Trophoblast cell (in vitro differentiated cells and primary cell): ENCODE results near the gene CLMN.

ENCODE experiments used
- DNase-seq, 2 donors: peaks; one replicate each; pipeline ENCODE4 v3.0.0-alpha.2; 2016
- H2AFZ ChIP-seq: 2 replicates; pipeline ENCODE4 v1.6.1; 2013; ENCODE audit warnings: low read length, moderate library complexity, mild to moderate bottlenecking; ENCODE audit not compliant: insufficient read depth, poor library complexity
- H2AK5ac ChIP-seq: 2 replicates; pipeline ENCODE4 v1.6.1; 2013; ENCODE audit warnings: mild to moderate bottlenecking, low read length
- H2BK120ac ChIP-seq: 2 replicates; pipeline ENCODE4 v1.6.1; 2013; ENCODE audit warnings: low read length, mild to moderate bottlenecking, moderate library complexity; ENCODE audit not compliant: insufficient read depth, poor library complexity
- H2BK12ac ChIP-seq: 2 replicates; pipeline ENCODE4 v1.6.1; 2013; ENCODE audit warnings: mild to moderate bottlenecking, low read length, moderate library complexity
- H2BK5ac ChIP-seq: 2 replicates; pipeline ENCODE4 v1.6.1; 2013; ENCODE audit warnings: low read length, low read depth, moderate library complexity, mild to moderate bottlenecking; ENCODE audit not compliant: poor library complexity
- H3K14ac ChIP-seq: 2 replicates; pipeline ENCODE4 v1.6.1; 2013; ENCODE audit warnings: mild to moderate bottlenecking, low read length
- H3K18ac ChIP-seq: 2 replicates; pipeline ENCODE4 v1.6.1; 2013; ENCODE audit warnings: mild to moderate bottlenecking, low read length
- H3K23ac ChIP-seq: 2 replicates; pipeline ENCODE4 v1.6.1; 2013; ENCODE audit warnings: low read length
- H3K27ac ChIP-seq: 2 replicates; pipeline ENCODE4 v1.5.1; 2013; ENCODE audit warnings: low read depth, mild to moderate bottlenecking, inconsistent platforms, low read length, moderate library complexity
- H3K27me3 ChIP-seq: 2 replicates; pipeline ENCODE4 v1.6.1; 2013; ENCODE audit warnings: inconsistent platforms, mild to moderate bottlenecking, low read length, moderate library complexity; ENCODE audit not compliant: insufficient read depth
- H3K36me3 ChIP-seq, 2 experiments: 1 replicate in 1 of 2; 2 replicates in 1 of 2; pipeline ENCODE4 v1.6.1; 2013; ENCODE audit warnings: low read length in 2 of 2, mild to moderate bottlenecking in 2 of 2, moderate library complexity in 1 of 2; ENCODE audit not compliant: insufficient read depth in 2 of 2, control insufficient read depth in 1 of 2
- H3K4ac ChIP-seq: 2 replicates; pipeline ENCODE4 v1.6.1; 2013; ENCODE audit warnings: low read depth, mild to moderate bottlenecking, low read length, moderate library complexity
- H3K4me1 ChIP-seq, 2 experiments: 1 replicate in 1 of 2; 2 replicates in 1 of 2; pipeline ENCODE4 v1.6.1; 2013; ENCODE audit warnings: low read length in 2 of 2, mild to moderate bottlenecking in 2 of 2, moderate library complexity in 1 of 2; ENCODE audit not compliant: insufficient read depth in 2 of 2, control insufficient read depth in 1 of 2
- H3K4me2 ChIP-seq: 2 replicates; pipeline ENCODE4 v1.6.1; 2013; ENCODE audit warnings: inconsistent platforms, mild to moderate bottlenecking, low read length, moderate library complexity
- H3K4me3 ChIP-seq: 2 replicates; pipeline ENCODE4 v1.5.1; 2013; ENCODE audit warnings: mild to moderate bottlenecking, low read depth, low read length, inconsistent platforms
- H3K79me1 ChIP-seq: one replicate; pipeline ENCODE4 v1.6.1; 2013; ENCODE audit warnings: low read length
- H3K79me2 ChIP-seq: 2 replicates; pipeline ENCODE4 v1.6.1; 2013; ENCODE audit warnings: low read length, mild to moderate bottlenecking; ENCODE audit not compliant: control insufficient read depth, insufficient read depth, poor library complexity
- H3K9ac ChIP-seq: 2 replicates; pipeline ENCODE4 v1.6.1; 2013; ENCODE audit warnings: mild to moderate bottlenecking, low read length
- H3K9me3 ChIP-seq: 2 replicates; pipeline ENCODE4 v1.6.1; 2013; ENCODE audit warnings: low read depth, mild to moderate bottlenecking, control low read depth, inconsistent platforms, low read length; ENCODE audit not compliant: insufficient read depth
- H4K12ac ChIP-seq: 2 replicates; pipeline ENCODE4 v1.6.1; 2013; ENCODE audit warnings: low read depth, mild to moderate bottlenecking, low read length, moderate library complexity
- H4K8ac ChIP-seq: 2 replicates; pipeline ENCODE4 v1.6.1; 2013; ENCODE audit warnings: low read depth, mild to moderate bottlenecking, low read length, moderate library complexity
- H4K91ac ChIP-seq: one replicate; pipeline ENCODE4 v1.6.1; 2013; ENCODE audit warnings: low read depth, mild to moderate bottlenecking, low read length, moderate library complexity
- WGBS: extraction: QIAGEN DNeasy Blood & Tissue Kit; methylation state at CpG from one replicate; pipeline ENCODE4 v1.1.7; 2013; ENCODE audit warnings: missing lambda C conversion rate; ENCODE audit not compliant: insufficient read length, insufficient coverage; ENCODE audit errors: extremely low coverage; 5-methylcytosine and 5-hydroxymethylcytosine counted together

The CLMN gene

GRCh38 chr14:95190346-95190840, 129.3 kb downstream of the CLMN start:
- WGBS: no CpG with 5 or more reads among the region's 4 CpGs
- H2AK5ac ChIP-seq: no peak overlapping the region
- H3K4me3 ChIP-seq: no peak overlapping the region
- H4K12ac ChIP-seq: no peak overlapping the region
- no peaks in the 10 kb centered on the region for H3K36me3 ChIP-seq
- H3K9ac ChIP-seq: no peak overlapping the region
- H2BK12ac ChIP-seq: no peak overlapping the region
- no peak overlapping the region for H2BK5ac ChIP-seq
- no peaks in the 10 kb centered on the region for H3K79me2 ChIP-seq
- no peak overlapping the region for H4K91ac ChIP-seq
- no peak for DNase-seq
- peaks cover 2% of the 10 kb centered on the region for H3K79me1 ChIP-seq
- no peak overlapping the region for H3K14ac ChIP-seq
- no peaks in the 10 kb centered on the region for H3K9me3 ChIP-seq
- no peak overlapping the region for H3K4ac ChIP-seq
- H3K27me3 ChIP-seq: no peaks in the 10 kb centered on the region
- H3K18ac ChIP-seq: no peak overlapping the region
- H2AFZ ChIP-seq: no peak overlapping the region
- H3K27ac ChIP-seq: no peak overlapping the region
- H3K4me1 ChIP-seq: peaks cover 15 to 23% of the 10 kb centered on the region in 2 experiments
- H2BK120ac ChIP-seq: no peak overlapping the region
- H4K8ac ChIP-seq: no peak overlapping the region
- no peak overlapping the region for H3K23ac ChIP-seq
- H3K4me2 ChIP-seq: no peak overlapping the region

GRCh38 chr14:95189367-95190132, 130.2 kb downstream of the CLMN start:
- no peak overlapping the region for H2BK12ac ChIP-seq
- no peak overlapping the region for H2AFZ ChIP-seq
- peaks cover 11 to 19% of the 10 kb centered on the region in 2 experiments for H3K4me1 ChIP-seq
- H4K12ac ChIP-seq: no peak overlapping the region
- no peaks in the 10 kb centered on the region for H3K27me3 ChIP-seq
- H3K27ac ChIP-seq: no peak overlapping the region
- no peak overlapping the region for H3K4me3 ChIP-seq
- DNase-seq: no peak
- H2BK120ac ChIP-seq: no peak overlapping the region
- H3K79me1 ChIP-seq: no peaks in the 10 kb centered on the region
- no peak overlapping the region for H4K91ac ChIP-seq
- no peaks in the 10 kb centered on the region for H3K79me2 ChIP-seq
- H3K23ac ChIP-seq: no peak overlapping the region
- no peak overlapping the region for H3K18ac ChIP-seq
- H3K36me3 ChIP-seq: no peaks in the 10 kb centered on the region
- no peak overlapping the region for H3K14ac ChIP-seq
- no peak overlapping the region for H3K4me2 ChIP-seq
- H3K4ac ChIP-seq: no peak overlapping the region
- H3K9me3 ChIP-seq: no peaks in the 10 kb centered on the region
- H2BK5ac ChIP-seq: no peak overlapping the region
- H2AK5ac ChIP-seq: no peak overlapping the region
- H4K8ac ChIP-seq: no peak overlapping the region
- WGBS: no CpG with 5 or more reads among the region's 5 CpGs
- no peak overlapping the region for H3K9ac ChIP-seq

GRCh38 chr14:95188380-95188779, 131.3 kb downstream of the CLMN start:
- Histone ChIP-seq H3K4me1 (peaks cover 11 to 19% of the 10 kb centered on the region in 2 experiments), H4K8ac (no peak overlapping the region), H2AK5ac (no peak overlapping the region), H2BK12ac (no peak overlapping the region), H3K4ac (no peak overlapping the region), H3K4me3 (no peak overlapping the region), H3K79me2 (no peaks in the 10 kb centered on the region), H2BK120ac (no peak overlapping the region), H3K4me2 (no peak overlapping the region), H2AFZ (no peak overlapping the region), H2BK5ac (no peak overlapping the region), H4K91ac (no peak overlapping the region), H3K14ac (no peak overlapping the region), H3K79me1 (no peaks in the 10 kb centered on the region), H3K9me3 (no peaks in the 10 kb centered on the region), H3K27ac (no peak overlapping the region), H3K36me3 (no peaks in the 10 kb centered on the region), H3K23ac (no peak overlapping the region), H4K12ac (no peak overlapping the region), H3K9ac (no peak overlapping the region), H3K27me3 (no peaks in the 10 kb centered on the region), H3K18ac (no peak overlapping the region)
- DNase-seq: no peak
- WGBS: no CpG with 5 or more reads among the region's 3 CpGs

- H3K9me3 ChIP-seq: no peaks in the 10 kb centered on the region
- no peak overlapping the region for H2BK12ac ChIP-seq
- WGBS: no CpG with 5 or more reads among the region's 11 CpGs
- no peak overlapping the region for H3K18ac ChIP-seq
- no peak overlapping the region for H3K14ac ChIP-seq
- no peaks in the 10 kb centered on the region for H3K36me3 ChIP-seq
- no peak overlapping the region for H2AK5ac ChIP-seq
- H2AFZ ChIP-seq: no peak overlapping the region
- no peak overlapping the region for H2BK5ac ChIP-seq
- no peak overlapping the region for H4K8ac ChIP-seq
- H3K27ac ChIP-seq: no peak overlapping the region
- peak in 1 of 2 donors; percentile 54 for DNase-seq
- no peaks in the 10 kb centered on the region for H3K27me3 ChIP-seq
- no peaks in the 10 kb centered on the region for H3K79me2 ChIP-seq
- no peak overlapping the region for H4K12ac ChIP-seq
- no peak overlapping the region for H3K23ac ChIP-seq
- H3K9ac ChIP-seq: no peak overlapping the region
- no peak overlapping the region for H3K4me2 ChIP-seq
- peaks cover 11 to 14% of the 10 kb centered on the region in 2 experiments for H3K4me1 ChIP-seq
- H4K91ac ChIP-seq: no peak overlapping the region
- no peak overlapping the region for H3K4me3 ChIP-seq
- no peaks in the 10 kb centered on the region for H3K79me1 ChIP-seq
- no peak overlapping the region for H3K4ac ChIP-seq
- no peak overlapping the region for H2BK120ac ChIP-seq
These were observed 133.8 kb downstream of the CLMN start for GRCh38 chr14:95185767-95186392.
